NCI-H146 (cell line): Measurements from ENCODE around the gene FBXO15.

ENCODE experiments used
- DNase-seq: peaks from one replicate; lab custom pipeline; 2025; lab: John Stamatoyannopoulos, UW

The FBXO15 gene

GRCh38 chr18:74113711-74114110, 33.9 kb downstream of the FBXO15 start:
- no peak for DNase-seq

- no peak for DNase-seq
These were observed 36.7 kb downstream of the FBXO15 start for GRCh38 chr18:74110976-74111375.

GRCh38 chr18:74110149-74110548, 37.5 kb downstream of the FBXO15 start:
- no peak for DNase-seq

GRCh38 chr18:74108460-74108859, 39.2 kb downstream of the FBXO15 start:
- DNase-seq: no peak

- no peak for DNase-seq
These were observed 49.8 kb downstream of the FBXO15 start for GRCh38 chr18:74097803-74098202.

GRCh38 chr18:74092922-74093321, 54.7 kb downstream of the FBXO15 start:
- no peak for DNase-seq

GRCh38 chr18:74084184-74084855, 63.3 kb downstream of the FBXO15 start:
- no peak for DNase-seq

- DNase-seq: no peak
These were observed 64.1 kb downstream of the FBXO15 start for GRCh38 chr18:74083557-74083952.

- DNase-seq: no peak
These were observed 64.7 kb downstream of the FBXO15 start for GRCh38 chr18:74082742-74083556.

GRCh38 chr18:74081966-74082741, 65.5 kb downstream of the FBXO15 start:
- peak; percentile 83 for DNase-seq

- no peak for DNase-seq
These were observed 69.4 kb downstream of the FBXO15 start for GRCh38 chr18:74078257-74078656.

GRCh38 chr18:74074668-74075564, 72.7 kb downstream of the FBXO15 start:
- DNase-seq: no peak

GRCh38 chr18:74073957-74074667, 73.5 kb downstream of the FBXO15 start:
- no peak for DNase-seq

GRCh38 chr18:74069178-74070050, 78.2 kb downstream of the FBXO15 start:
- no peak for DNase-seq

- DNase-seq: no peak
These were observed 79.3 kb downstream of the FBXO15 start for GRCh38 chr18:74068296-74068695.

GRCh38 chr18:74066018-74066417, 81.6 kb downstream of the FBXO15 start:
- no peak for DNase-seq

- DNase-seq: no peak
These were observed 82.3 kb downstream of the FBXO15 start for GRCh38 chr18:74065366-74065765.

- DNase-seq: peak; percentile 73
These were observed 83.1 kb downstream of the FBXO15 start for GRCh38 chr18:74064510-74064909.

GRCh38 chr18:74063557-74063956, 84.1 kb downstream of the FBXO15 start:
- DNase-seq: peak; percentile 75

GRCh38 chr18:74063023-74063422, 84.6 kb downstream of the FBXO15 start:
- peak; percentile 28 for DNase-seq
